Measurements from ENCODE around the gene EHBP1. TPM values are rescaled to one million over a fixed set of nuclear protein-coding genes. Genes with fewer than 3 reads are reported as not detected.

The EHBP1 gene
- total RNA-seq, 6 donors from 2014 or later: 36.2 to 78.5 (median 43.2) TPM

DNA sequence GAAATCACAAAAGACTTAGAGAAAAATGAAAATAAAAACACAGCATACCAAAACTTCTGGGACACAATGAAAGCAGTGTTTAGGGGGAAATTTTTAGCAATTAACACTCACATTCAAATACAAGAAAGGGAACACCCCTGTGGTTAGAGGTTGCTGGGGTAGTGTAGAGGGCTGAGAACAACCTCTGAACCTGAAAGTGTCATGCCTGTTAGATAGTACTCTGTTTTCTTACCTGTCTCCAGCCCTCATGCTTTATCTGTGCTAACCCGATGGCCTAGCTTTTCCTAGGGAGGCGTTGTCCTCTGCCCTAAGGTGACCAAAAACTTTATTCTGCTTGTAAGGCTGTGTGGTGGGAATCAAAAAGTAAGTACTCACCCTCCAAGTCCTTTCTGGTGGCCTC lies 222.5 kb downstream of the EHBP1 start:
- 88 to 100% methylated on average over 2 of the region's 2 CpGs for WGBS, 2 donors
- no peaks in the 10 kb centered on the region for H3K4me1 ChIP-seq
- DNase-seq (no peak), ATAC-seq (ENCODE audit: low FRiP score in 2 of 2) (no peak)
- no peak overlapping the region for H3K27ac ChIP-seq
- no peak overlapping the region for H3K4me3 ChIP-seq
- no peaks in the 10 kb centered on the region for H3K27me3 ChIP-seq
- H3K36me3 ChIP-seq: no peaks in the 10 kb centered on the region
- TF ChIP-seq, protein P1, sequence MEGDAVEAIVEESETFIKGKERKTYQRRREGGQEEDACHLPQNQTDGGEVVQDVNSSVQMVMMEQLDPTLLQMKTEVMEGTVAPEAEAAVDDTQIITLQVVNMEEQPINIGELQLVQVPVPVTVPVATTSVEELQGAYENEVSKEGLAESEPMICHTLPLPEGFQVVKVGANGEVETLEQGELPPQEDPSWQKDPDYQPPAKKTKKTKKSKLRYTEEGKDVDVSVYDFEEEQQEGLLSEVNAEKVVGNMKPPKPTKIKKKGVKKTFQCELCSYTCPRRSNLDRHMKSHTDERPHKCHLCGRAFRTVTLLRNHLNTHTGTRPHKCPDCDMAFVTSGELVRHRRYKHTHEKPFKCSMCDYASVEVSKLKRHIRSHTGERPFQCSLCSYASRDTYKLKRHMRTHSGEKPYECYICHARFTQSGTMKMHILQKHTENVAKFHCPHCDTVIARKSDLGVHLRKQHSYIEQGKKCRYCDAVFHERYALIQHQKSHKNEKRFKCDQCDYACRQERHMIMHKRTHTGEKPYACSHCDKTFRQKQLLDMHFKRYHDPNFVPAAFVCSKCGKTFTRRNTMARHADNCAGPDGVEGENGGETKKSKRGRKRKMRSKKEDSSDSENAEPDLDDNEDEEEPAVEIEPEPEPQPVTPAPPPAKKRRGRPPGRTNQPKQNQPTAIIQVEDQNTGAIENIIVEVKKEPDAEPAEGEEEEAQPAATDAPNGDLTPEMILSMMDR (IDR thresholded peaks at IDR 0.05): no peak
- TF ChIP-seq POLR2AphosphoS5 (IDR thresholded peaks at IDR 0.05) (no peak), EP300 (IDR thresholded peaks at IDR 0.05) (no peak), POLR2A (IDR thresholded peaks at IDR 0.05) (no peak)
- H3K9me3 ChIP-seq: no peaks in the 10 kb centered on the region

DNA sequence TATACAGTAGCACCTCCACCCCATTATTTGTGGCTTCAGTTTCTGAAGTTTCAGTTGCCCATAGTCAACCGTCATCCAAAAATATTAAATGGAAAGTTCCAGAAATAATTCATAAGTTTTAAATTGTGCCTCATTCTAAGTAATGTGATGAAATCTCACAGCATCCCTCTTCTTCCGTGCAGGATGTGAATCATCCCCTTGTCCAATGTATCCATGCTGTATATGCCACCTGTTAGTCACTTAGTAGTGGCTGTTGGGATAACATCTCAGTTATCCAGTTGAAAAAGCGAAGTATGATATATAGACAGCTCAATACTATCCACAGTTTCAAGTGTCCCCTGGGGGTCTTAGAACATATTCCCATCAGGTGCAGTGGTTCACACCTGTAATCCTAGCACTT lies 226.0 kb downstream of the EHBP1 start:
- H3K36me3 ChIP-seq: no peaks in the 10 kb centered on the region
- ATAC-seq (ENCODE audit: low FRiP score in 2 of 2) (no peak), DNase-seq (no peak)
- H3K4me3 ChIP-seq: no peak overlapping the region
- TF ChIP-seq POLR2AphosphoS5 (IDR thresholded peaks at IDR 0.05) (no peak), EP300 (IDR thresholded peaks at IDR 0.05) (no peak), POLR2A (IDR thresholded peaks at IDR 0.05) (no peak)
- TF ChIP-seq, protein P1 (IDR thresholded peaks at IDR 0.05): no peak
- no peak overlapping the region for H3K27ac ChIP-seq
- no peaks in the 10 kb centered on the region for H3K4me1 ChIP-seq
- 95 to 96% methylated on average over 3 of the region's 3 CpGs for WGBS, 2 donors
- no peaks in the 10 kb centered on the region for H3K9me3 ChIP-seq
- no peaks in the 10 kb centered on the region for H3K27me3 ChIP-seq

DNA sequence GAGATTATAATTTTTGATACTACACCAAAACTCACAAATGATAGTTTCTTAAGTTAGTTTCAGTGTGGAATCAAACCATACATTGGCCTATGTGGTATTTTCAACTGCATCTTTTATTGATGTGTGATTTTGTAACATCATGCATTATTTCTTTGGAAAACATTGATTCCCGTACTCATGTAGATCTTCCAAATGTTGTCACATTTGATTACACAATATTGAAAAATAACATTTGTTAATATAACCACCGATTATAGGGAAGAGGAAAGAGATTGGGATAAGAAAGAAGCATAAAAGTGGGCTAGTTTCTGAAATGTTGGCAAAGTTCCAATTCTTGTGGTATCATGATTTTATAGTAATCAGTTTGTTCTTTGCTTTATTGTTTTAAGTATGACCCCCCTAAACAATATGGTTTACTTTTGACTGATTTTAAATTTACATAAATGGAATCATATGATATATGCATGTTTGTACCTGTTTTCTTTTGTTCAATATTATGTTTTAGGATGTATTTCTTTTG lies 227.9 kb downstream of the EHBP1 start:
- TF ChIP-seq POLR2A (IDR thresholded peaks at IDR 0.05): no peak
- TF ChIP-seq, protein P1 (IDR thresholded peaks at IDR 0.05): no peak
- no peak for TF ChIP-seq POLR2AphosphoS5 (IDR thresholded peaks at IDR 0.05)
- TF ChIP-seq EP300 (IDR thresholded peaks at IDR 0.05): no peak
- WGBS, 2 donors: 72 to 73% methylated on average over 2 of the region's 2 CpGs
- H3K36me3 ChIP-seq: no peaks in the 10 kb centered on the region
- no peak for ATAC-seq (ENCODE audit: low FRiP score in 2 of 2)
- DNase-seq: no peak
- no peak overlapping the region for H3K27ac ChIP-seq
- H3K4me3 ChIP-seq: no peak overlapping the region
- H3K27me3 ChIP-seq: no peaks in the 10 kb centered on the region
- no peaks in the 10 kb centered on the region for H3K4me1 ChIP-seq
- H3K9me3 ChIP-seq: no peaks in the 10 kb centered on the region

DNA sequence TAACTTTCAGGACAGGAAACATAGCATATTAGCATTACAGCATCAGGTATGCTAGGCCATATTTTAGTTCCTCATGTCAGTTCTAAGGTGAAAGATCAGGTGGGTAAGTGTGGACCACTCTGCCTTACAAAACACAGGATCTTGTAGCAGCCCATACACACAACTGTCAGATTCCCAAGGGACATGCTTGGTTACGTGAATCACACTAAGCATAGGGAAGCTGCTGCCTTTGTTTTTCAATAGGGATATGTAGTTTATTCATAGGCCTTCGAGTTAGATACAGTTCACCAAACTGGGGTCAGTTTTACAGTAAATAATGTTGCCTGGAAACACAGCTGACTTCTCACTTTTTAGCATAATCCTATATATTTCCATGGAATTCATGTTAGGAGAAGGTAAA lies 229.0 kb downstream of the EHBP1 start:
- DNase-seq (no peak), ATAC-seq (ENCODE audit: low FRiP score in 2 of 2) (no peak)
- Histone ChIP-seq H3K4me1 (no peaks in the 10 kb centered on the region), H3K4me3 (no peak overlapping the region), H3K27ac (no peak overlapping the region), H3K36me3 (no peaks in the 10 kb centered on the region), H3K9me3 (no peaks in the 10 kb centered on the region), H3K27me3 (no peaks in the 10 kb centered on the region)
- 88 to 97% methylated on average over 2 of the region's 2 CpGs for WGBS, 2 donors
- TF ChIP-seq POLR2A (IDR thresholded peaks at IDR 0.05) (no peak), EP300 (IDR thresholded peaks at IDR 0.05) (no peak), POLR2AphosphoS5 (IDR thresholded peaks at IDR 0.05) (no peak)
- TF ChIP-seq, protein P1 (IDR thresholded peaks at IDR 0.05): no peak

DNA sequence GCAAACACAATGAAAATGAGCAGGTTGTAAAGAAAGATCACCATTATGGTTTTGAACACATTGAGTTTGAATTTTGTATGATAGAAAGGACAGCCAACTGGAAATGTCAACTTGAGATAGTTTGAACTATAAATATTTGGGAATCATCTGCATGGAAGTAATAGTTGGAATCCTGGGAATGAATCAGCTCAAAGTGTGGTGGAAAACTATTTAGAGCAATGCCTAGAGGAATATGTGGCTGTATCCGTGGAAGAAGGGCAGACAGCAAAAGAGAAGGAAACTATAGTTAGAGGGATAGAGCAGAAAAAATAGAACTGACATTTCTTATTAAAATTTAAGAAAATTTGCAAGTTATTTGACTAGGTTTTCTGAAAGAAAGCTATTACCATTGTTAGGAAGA lies 232.6 kb downstream of the EHBP1 start:
- DNase-seq (no peak), ATAC-seq (ENCODE audit: low FRiP score in 2 of 2) (no peak)
- Histone ChIP-seq H3K4me1 (no peaks in the 10 kb centered on the region), H3K27me3 (no peaks in the 10 kb centered on the region), H3K36me3 (no peaks in the 10 kb centered on the region), H3K27ac (no peak overlapping the region), H3K4me3 (no peak overlapping the region), H3K9me3 (no peaks in the 10 kb centered on the region)
- TF ChIP-seq POLR2A (IDR thresholded peaks at IDR 0.05) (no peak), EP300 (IDR thresholded peaks at IDR 0.05) (no peak), POLR2AphosphoS5 (IDR thresholded peaks at IDR 0.05) (no peak)
- TF ChIP-seq, protein P1 (IDR thresholded peaks at IDR 0.05): no peak
- WGBS, 2 donors: 81 to 89% methylated on average over 1 of the region's 1 CpG

All from upper lobe of left lung (tissue), 6 donors.